ENCODE measurements around the gene CIT.

DNA sequence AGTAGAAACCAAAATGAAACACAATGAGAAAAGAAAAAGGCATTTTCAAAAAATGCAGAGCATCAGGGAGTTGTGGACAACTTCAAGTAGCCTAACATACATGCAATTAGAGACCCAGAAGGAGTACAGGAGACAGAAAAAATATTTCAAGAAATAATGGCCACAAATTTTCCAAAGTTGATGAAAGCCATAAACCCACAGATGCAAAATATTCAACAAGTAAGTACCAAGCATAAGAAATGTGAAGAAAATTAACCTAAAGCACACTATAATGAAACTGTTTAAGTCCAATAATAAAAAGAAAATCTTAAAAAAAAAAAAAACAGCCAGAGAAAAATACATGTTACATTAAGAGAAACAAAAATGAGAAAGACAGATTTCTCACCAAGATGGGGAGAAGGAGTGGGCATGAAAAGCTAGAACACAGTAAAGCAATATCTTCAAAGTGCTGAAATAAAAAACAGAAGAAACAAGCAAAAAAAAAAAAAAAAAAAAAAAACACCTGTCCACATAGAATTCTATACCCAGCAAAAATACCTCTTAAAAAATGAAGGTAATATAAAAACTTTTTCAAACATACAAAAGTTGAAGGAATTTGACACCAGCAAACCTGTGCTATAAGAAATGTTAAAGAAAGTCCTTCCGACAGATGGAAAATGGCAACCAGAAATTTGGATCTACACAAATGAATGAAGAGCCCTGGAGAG is 132.1 kb downstream of the CIT start:
- TF ChIP-seq POLR2AphosphoS5 (IDR thresholded peaks at IDR 0.05; ENCODE audit: low read depth, low read length) (no peak), POLR2A (IDR thresholded peaks at IDR 0.05; ENCODE audit: low read depth, low read length) (no peak)

All from GM12891 (cell line).